Fibroblast of the aortic adventitia (primary cell): ENCODE results near the gene MIPEP. TPM values are rescaled to one million over a fixed set of nuclear protein-coding genes. Genes with fewer than 3 reads are reported as not detected.
A peak's percentile ranks its signal among the peaks of the same experiment; 100 is the strongest.

ENCODE experiments used
- DNase-seq: peaks from one replicate; pipeline ENCODE4 v3.0.0-alpha.2; 2010; ENCODE audit warnings: low read depth
- H3K4me3 ChIP-seq: 2 replicates; pipeline ENCODE4 v1.5.1; 2011; ENCODE audit warnings: low read depth, mild to moderate bottlenecking, control low read depth, low read length, moderate library complexity
- CTCF ChIP-seq: IDR thresholded peaks from 2 replicates; pipeline ENCODE4 v1.5.1; 2011; ENCODE audit warnings: mild to moderate bottlenecking, low read length, control low read depth, inconsistent platforms; ENCODE audit not compliant: insufficient read depth
- total RNA-seq: library from RNA; depleted of rRNA; stranded (reverse); fragments of >200 nt; gene quantifications from 2 replicates; pipeline ENCODE4 v1.2.3, GENCODE V29; 2012; ENCODE audit warnings: low replicate concordance

MIPEP gene
- total RNA-seq, 1 donor: 28.1 TPM

GRCh38 chr13:23714672-23715071, 174.5 kb downstream of the MIPEP start:
- DNase-seq: no peak
- no peak overlapping the region for H3K4me3 ChIP-seq
- no peak for TF ChIP-seq CTCF

- no peak for DNase-seq
- no peak for TF ChIP-seq CTCF
- no peak overlapping the region for H3K4me3 ChIP-seq
Measured at GRCh38 chr13:23711355-23711754, 177.8 kb downstream of the MIPEP start.

GRCh38 chr13:23710366-23710765, 178.8 kb downstream of the MIPEP start:
- no peak overlapping the region for H3K4me3 ChIP-seq
- TF ChIP-seq CTCF: no peak
- DNase-seq: no peak

GRCh38 chr13:23709536-23709935, 179.7 kb downstream of the MIPEP start:
- TF ChIP-seq CTCF: peak; percentile 29
- DNase-seq: peak; percentile 45
- no peak overlapping the region for H3K4me3 ChIP-seq

GRCh38 chr13:23707674-23708073, 181.5 kb downstream of the MIPEP start:
- H3K4me3 ChIP-seq: no peak overlapping the region
- peak; percentile 57 for DNase-seq
- peak; percentile 43 for TF ChIP-seq CTCF

- TF ChIP-seq CTCF: no peak
- peak; percentile 31 for DNase-seq
- no peak overlapping the region for H3K4me3 ChIP-seq
Measured at GRCh38 chr13:23705583-23705982, 183.6 kb downstream of the MIPEP start.

- no peak for DNase-seq
- no peak for TF ChIP-seq CTCF
- H3K4me3 ChIP-seq: no peak overlapping the region
Measured at GRCh38 chr13:23703246-23703860, 185.8 kb downstream of the MIPEP start.
